ENCODE data around the gene CC2D2A. TPM values are rescaled to one million over a fixed set of nuclear protein-coding genes. Genes with fewer than 3 reads are reported as not detected.

CC2D2A gene
- total and polyA plus RNA-seq, 2 experiments from 2014 or later = 13.9 to 15.8 TPM

DNA sequence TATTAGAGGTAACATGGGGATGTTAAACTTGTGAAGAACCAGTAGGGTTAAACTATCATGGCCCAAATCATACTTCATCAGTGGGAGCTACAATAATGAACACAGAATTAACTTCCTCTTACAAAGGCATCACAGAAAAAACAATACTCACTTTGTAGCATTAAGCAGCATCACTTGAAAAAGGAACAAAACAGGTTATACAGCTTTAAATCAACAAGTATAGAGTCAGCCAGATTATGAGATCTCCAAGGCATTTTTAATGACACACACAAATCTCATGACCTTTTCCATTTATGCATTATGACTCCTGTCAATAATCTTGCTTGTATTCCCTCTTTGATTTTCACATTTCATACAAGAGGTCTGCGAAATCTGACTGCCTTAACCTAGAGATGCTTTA lies 167.1 kb downstream of the CC2D2A start (continued):
- TF ChIP-seq, protein P1, sequence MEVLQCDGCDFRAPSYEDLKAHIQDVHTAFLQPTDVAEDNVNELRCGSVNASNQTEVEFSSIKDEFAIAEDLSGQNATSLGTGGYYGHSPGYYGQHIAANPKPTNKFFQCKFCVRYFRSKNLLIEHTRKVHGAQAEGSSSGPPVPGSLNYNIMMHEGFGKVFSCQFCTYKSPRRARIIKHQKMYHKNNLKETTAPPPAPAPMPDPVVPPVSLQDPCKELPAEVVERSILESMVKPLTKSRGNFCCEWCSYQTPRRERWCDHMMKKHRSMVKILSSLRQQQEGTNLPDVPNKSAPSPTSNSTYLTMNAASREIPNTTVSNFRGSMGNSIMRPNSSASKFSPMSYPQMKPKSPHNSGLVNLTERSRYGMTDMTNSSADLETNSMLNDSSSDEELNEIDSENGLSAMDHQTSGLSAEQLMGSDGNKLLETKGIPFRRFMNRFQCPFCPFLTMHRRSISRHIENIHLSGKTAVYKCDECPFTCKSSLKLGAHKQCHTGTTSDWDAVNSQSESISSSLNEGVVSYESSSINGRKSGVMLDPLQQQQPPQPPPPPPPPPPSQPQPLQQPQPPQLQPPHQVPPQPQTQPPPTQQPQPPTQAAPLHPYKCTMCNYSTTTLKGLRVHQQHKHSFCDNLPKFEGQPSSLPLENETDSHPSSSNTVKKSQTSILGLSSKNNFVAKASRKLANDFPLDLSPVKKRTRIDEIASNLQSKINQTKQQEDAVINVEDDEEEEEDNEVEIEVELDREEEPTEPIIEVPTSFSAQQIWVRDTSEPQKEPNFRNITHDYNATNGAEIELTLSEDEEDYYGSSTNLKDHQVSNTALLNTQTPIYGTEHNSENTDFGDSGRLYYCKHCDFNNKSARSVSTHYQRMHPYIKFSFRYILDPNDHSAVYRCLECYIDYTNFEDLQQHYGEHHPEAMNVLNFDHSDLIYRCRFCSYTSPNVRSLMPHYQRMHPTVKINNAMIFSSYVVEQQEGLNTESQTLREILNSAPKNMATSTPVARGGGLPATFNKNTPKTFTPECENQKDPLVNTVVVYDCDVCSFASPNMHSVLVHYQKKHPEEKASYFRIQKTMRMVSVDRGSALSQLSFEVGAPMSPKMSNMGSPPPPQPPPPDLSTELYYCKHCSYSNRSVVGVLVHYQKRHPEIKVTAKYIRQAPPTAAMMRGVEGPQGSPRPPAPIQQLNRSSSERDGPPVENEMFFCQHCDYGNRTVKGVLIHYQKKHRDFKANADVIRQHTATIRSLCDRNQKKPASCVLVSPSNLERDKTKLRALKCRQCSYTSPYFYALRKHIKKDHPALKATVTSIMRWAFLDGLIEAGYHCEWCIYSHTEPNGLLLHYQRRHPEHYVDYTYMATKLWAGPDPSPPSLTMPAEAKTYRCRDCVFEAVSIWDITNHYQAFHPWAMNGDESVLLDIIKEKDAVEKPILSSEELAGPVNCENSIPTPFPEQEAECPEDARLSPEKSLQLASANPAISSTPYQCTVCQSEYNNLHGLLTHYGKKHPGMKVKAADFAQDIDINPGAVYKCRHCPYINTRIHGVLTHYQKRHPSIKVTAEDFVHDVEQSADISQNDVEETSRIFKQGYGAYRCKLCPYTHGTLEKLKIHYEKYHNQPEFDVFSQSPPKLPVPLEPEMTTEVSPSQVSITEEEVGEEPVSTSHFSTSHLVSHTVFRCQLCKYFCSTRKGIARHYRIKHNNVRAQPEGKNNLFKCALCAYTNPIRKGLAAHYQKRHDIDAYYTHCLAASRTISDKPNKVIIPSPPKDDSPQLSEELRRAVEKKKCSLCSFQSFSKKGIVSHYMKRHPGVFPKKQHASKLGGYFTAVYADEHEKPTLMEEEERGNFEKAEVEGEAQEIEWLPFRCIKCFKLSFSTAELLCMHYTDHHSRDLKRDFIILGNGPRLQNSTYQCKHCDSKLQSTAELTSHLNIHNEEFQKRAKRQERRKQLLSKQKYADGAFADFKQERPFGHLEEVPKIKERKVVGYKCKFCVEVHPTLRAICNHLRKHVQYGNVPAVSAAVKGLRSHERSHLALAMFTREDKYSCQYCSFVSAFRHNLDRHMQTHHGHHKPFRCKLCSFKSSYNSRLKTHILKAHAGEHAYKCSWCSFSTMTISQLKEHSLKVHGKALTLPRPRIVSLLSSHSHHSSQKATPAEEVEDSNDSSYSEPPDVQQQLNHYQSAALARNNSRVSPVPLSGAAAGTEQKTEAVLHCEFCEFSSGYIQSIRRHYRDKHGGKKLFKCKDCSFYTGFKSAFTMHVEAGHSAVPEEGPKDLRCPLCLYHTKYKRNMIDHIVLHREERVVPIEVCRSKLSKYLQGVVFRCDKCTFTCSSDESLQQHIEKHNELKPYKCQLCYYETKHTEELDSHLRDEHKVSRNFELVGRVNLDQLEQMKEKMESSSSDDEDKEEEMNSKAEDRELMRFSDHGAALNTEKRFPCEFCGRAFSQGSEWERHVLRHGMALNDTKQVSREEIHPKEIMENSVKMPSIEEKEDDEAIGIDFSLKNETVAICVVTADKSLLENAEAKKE (CRISPR knock-in tag; IDR thresholded peaks at IDR 0.05) = no peak

DNA sequence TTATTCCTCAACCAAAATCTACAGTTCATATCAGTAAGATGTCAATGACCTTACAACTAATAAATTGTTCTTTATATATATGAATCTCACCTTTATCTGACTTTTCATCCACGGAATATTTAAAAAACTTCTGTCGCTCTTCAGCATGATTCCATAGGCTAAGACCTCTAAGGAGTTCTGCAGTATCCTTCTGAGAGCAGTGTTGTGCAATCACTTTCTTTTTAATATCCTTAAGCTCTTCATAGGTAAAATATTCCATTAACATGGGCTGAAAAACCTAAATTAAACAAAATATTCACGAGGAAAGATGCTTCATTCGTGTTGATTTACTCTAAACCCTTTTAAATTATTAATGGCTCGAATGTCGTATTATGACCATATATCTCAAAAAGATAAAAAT lies 168.7 kb downstream of the CC2D2A start:
- Mint-ChIP-seq H3K9me3 (no peaks in the 10 kb centered on the region), H3K36me3 (ENCODE audit: low read depth) (peaks cover 35% of the 10 kb centered on the region), H3K27ac (no peak overlapping the region), H3K27me3 (ENCODE audit: insufficient read depth, low read depth, poor library complexity) (no peaks in the 10 kb centered on the region), H3K4me3 (no peak overlapping the region), H3K4me1 (no peaks in the 10 kb centered on the region)
- Histone ChIP-seq H3K4me1 (ENCODE audit: insufficient read depth) (no peaks in the 10 kb centered on the region), H3K27ac (ENCODE audit: low read depth) (no peak overlapping the region), H3K4me3 (no peak overlapping the region), H3K4me2 (no peak overlapping the region), H3K36me3 (ENCODE audit: insufficient read depth) (peaks cover 38% of the 10 kb centered on the region), H3K9me2 (ENCODE audit: insufficient read depth) (no peaks in the 10 kb centered on the region), H4K20me1 (replicated peaks; ENCODE audit: insufficient read depth) (peaks cover 5% of the 10 kb centered on the region), H2AFZ (no peak overlapping the region), H3F3A (replicated peaks; ENCODE audit: low read depth) (no peaks in the 10 kb centered on the region), H3K27me3 (ENCODE audit: insufficient read depth) (no peaks in the 10 kb centered on the region), H3K79me2 (replicated peaks; ENCODE audit: insufficient read depth) (peaks cover 16% of the 10 kb centered on the region)
- no peak for DNase-seq (ENCODE audit: low spot score)
- ATAC-seq = no peak
- TF ChIP-seq EZH2phosphoT487 (IDR thresholded peaks at IDR 0.05; ENCODE audit: unreplicated experiment) = no peak
- no peak for TF ChIP-seq POLR2AphosphoS5 (IDR thresholded peaks at IDR 0.05; ENCODE audit: low read depth)
- no peak for TF ChIP-seq STAT1 (IDR thresholded peaks at IDR 0.05; ENCODE audit: unreplicated experiment)
- TF ChIP-seq, protein P2, sequence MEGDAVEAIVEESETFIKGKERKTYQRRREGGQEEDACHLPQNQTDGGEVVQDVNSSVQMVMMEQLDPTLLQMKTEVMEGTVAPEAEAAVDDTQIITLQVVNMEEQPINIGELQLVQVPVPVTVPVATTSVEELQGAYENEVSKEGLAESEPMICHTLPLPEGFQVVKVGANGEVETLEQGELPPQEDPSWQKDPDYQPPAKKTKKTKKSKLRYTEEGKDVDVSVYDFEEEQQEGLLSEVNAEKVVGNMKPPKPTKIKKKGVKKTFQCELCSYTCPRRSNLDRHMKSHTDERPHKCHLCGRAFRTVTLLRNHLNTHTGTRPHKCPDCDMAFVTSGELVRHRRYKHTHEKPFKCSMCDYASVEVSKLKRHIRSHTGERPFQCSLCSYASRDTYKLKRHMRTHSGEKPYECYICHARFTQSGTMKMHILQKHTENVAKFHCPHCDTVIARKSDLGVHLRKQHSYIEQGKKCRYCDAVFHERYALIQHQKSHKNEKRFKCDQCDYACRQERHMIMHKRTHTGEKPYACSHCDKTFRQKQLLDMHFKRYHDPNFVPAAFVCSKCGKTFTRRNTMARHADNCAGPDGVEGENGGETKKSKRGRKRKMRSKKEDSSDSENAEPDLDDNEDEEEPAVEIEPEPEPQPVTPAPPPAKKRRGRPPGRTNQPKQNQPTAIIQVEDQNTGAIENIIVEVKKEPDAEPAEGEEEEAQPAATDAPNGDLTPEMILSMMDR (conservative IDR thresholded peaks at IDR 0.05; ENCODE audit: low read depth in 2 of 2) = no peak
- no peak for TF ChIP-seq ZNF331 (CRISPR knock-in tag; IDR thresholded peaks at IDR 0.05; ENCODE audit: low read depth)
- TF ChIP-seq, protein P3, sequence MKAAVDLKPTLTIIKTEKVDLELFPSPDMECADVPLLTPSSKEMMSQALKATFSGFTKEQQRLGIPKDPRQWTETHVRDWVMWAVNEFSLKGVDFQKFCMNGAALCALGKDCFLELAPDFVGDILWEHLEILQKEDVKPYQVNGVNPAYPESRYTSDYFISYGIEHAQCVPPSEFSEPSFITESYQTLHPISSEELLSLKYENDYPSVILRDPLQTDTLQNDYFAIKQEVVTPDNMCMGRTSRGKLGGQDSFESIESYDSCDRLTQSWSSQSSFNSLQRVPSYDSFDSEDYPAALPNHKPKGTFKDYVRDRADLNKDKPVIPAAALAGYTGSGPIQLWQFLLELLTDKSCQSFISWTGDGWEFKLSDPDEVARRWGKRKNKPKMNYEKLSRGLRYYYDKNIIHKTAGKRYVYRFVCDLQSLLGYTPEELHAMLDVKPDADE (IDR thresholded peaks at IDR 0.05) = no peak
- TF ChIP-seq ZNF114 (CRISPR knock-in tag; IDR thresholded peaks at IDR 0.05) = no peak
